ENCODE measurements around the gene SPOCD1.

Gene SPOCD1

GRCh38 chr1:31771891-31772668 is 43.7 kb downstream of the SPOCD1 start:
- DNase-seq (ENCODE audit: low read depth), result no peak

DNA sequence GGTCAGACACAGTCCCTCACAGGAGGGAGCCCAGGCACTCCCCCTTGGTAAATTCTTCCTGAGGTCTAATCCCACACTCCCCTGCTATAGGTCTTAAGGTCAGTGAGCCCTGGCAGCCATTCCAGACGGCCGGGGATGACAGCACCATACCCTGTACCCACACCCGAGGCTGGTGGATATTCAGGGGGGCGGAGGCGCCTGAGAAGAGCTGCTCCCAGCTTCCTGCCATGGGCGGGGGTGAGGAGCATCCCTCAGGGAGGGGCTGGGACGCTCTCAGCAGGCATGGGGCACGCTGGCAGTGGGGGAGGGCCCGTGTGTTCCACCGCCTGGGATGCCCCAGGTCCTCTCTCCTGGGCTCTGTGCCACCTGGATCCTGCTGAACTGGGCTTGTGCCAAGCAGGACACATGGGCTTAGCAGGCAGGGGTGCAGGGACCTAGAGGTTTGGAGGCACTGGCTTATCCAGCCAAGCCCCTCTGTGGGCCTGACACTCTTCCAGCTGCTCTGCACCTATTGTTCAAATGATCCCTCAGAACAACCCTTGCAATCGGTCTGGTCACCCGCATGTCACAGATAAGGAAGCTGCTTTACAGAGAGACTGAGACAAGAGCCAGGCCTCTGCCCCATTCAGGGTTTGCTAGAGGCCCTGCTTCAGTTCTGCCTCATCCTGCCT is 46.0 kb downstream of the SPOCD1 start:
- DNase-seq (ENCODE audit: low read depth), result no peak

DNA sequence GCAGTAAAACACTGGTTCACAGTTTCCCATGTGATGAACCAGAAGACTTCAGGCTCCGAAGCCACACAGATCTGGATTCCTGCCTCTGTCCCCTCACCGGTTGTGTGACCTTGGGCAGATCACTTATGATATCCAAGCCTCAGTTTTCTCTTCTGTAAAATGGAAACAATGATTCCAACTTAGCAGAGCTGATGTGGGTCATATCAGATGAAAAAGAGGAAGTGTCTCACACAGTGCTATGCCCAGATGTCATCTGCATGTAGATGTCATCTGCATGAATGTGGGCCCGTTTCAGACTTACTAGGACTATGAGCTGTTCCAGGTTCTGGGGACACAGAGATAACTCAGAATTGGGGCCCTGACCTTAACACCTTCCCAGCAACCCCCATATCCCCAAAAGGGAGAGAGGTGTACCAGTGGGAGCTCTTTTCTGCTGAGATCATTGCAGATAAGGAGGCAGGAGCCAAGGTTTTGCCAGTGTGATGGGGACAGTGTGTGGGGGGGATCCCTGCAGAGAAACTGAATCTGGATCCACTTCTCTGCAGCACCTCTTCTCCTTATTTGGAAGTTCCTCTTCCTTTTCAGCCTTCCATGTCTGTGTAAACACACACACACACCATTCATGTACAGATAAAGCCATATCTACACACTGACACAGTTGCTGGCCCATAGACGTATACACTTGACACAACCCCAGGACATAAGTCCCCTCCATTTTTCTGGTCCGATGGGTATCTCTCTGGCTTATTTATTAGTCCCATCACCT is 46.7 kb downstream of the SPOCD1 start:
- no peak for DNase-seq (ENCODE audit: low read depth)

DNA sequence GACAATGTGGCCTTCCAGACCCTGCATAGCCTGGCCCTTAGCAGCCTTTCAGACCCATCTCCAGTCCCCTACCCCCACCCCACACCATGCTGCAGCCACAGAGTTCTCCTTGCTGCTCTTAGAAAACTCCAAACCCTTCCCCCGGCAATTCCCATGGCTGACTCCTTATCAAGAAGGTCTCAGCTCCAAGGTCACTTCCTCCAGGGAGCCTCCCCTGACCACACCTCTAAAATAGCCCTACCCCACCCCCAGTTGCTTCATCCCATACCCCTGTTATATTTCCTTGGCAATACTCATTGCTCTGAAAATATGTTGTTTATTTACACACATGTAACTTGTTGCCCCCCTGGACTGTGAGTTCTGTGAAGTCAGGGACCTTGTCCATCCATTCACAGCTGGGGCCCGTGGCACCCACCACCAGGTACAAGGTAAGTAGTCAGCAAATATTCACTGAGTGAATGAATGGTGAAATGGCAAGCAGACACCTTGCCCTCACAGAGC is 47.4 kb downstream of the SPOCD1 start:
- DNase-seq (ENCODE audit: low read depth), result no peak

- DNase-seq (ENCODE audit: low read depth), result no peak
Measured at GRCh38 chr1:31767225-31767624, 48.6 kb downstream of the SPOCD1 start.

- DNase-seq (ENCODE audit: low read depth), result no peak
Measured at GRCh38 chr1:31765516-31765915, 50.3 kb downstream of the SPOCD1 start.

GRCh38 chr1:31765041-31765467 is 50.8 kb downstream of the SPOCD1 start:
- no peak for DNase-seq (ENCODE audit: low read depth)

GRCh38 chr1:31764312-31765040 is 51.3 kb downstream of the SPOCD1 start, which contains the start of gene ADGRB2:
TSS of gene ADGRB2 (minus strand) at chr1:31764340. CDS start at chr1:31757221, 7,119 bp downstream.
- DNase-seq (ENCODE audit: low read depth), result no peak

- no peak for DNase-seq (ENCODE audit: low read depth)
Measured at GRCh38 chr1:31763671-31764311, 52.0 kb downstream of the SPOCD1 start.

- no peak for DNase-seq (ENCODE audit: low read depth)
Measured at GRCh38 chr1:31762726-31763670, 52.8 kb downstream of the SPOCD1 start.

DNA sequence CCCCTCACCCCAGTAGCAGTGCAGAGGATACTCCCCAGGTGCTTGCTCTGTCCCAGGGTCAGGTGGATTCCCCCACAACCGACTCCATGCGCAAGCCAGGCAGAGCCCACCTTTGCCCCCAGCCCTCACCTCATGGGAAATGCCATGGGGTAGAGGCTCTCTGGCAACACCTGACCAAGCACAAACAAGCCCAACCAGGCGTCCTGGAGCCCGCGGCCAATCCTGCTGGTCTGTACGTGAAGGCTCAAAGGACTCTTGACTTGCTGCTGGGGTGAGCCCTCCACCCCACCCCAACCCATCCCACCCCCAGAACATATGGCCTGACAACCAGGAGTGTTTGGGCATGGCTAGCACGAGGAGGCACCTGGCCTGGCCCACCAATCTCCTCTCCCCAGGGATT is 53.5 kb downstream of the SPOCD1 start:
- DNase-seq (ENCODE audit: low read depth), result no peak

- DNase-seq (ENCODE audit: low read depth), result no peak
Measured at GRCh38 chr1:31761883-31762282, 53.9 kb downstream of the SPOCD1 start.

GRCh38 chr1:31760471-31761470 is 55.1 kb downstream of the SPOCD1 start:
- no peak for DNase-seq (ENCODE audit: low read depth)

DNA sequence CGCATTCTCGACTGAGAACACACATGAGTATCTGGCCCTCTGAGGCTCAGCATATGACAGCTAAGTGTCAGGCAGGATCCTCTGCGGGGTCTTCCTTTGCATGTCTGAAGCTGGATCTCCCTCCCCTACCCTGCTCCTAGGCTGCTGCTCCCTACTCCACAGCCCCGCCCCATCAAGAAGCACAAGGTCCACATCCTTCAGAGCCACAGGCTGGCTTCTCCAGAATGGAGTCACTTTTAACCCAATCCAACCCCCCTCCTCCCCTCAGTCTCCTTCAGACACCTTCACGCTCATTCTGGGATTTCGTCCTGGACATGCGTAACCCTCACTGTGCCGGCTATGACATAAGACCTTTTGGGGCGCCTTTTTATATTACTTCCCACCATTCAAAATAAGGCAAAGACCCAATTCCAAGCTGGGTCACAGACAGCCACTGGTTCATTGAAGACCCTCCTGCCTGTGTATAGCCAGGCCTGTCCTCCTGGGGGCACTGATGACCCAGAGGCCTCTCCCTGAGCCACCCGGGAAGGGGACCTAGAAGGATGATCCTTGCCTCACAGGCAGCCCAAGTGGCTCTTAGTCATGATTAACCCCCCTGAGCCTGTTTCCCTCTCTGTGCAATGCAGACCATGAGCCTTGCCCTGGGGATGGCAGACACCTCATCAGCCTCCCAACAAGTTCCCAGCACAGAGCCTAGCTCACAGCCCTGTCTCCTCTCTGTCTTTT is 56.4 kb downstream of the SPOCD1 start:
- DNase-seq (ENCODE audit: low read depth), result no peak

DNA sequence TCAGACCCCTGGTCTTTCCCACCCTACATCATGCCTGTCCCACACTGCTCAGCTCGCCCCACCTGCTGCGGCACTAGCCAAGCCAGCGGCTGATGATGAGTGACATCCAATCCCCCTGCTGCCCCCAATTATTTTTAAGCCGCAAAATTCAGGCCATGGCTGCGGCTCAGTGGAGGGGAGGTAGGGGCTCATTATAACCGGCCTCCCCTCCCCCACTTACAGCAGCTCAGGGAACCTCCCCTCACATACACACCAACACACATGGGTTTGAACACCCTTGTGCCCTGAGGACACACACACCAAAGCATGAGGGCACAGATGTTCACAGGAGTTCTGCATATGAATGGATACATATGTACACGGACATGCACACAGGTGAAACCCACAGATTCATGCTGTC is 57.0 kb downstream of the SPOCD1 start:
- DNase-seq (ENCODE audit: low read depth), result no peak

GRCh38 chr1:31757989-31758388 is 57.8 kb downstream of the SPOCD1 start:
- no peak for DNase-seq (ENCODE audit: low read depth)

DNA sequence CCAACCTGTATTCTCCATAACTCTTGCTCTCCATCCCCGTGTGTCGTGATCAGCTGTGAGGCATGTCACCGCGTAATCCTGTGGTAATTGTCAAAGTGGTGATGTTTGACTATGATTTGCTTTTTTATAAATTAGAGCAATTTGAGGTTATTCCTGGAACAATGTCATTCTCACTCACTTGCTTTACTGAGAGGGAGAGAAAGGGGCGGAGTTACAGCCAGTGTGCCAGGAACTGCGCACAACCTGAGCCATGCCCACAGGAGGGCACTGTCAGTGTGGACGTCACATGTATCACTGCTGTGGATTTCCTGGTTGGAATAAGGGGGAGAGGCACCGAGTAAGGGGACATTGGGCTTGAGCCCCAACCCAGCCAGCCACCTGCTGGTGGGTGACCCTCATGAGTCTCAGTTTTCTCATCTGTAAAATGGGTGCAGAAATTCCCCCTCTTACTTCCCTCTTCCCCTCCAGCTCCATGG is 58.6 kb downstream of the SPOCD1 start:
- DNase-seq (ENCODE audit: low read depth), result no peak

- no peak for DNase-seq (ENCODE audit: low read depth)
Measured at GRCh38 chr1:31756578-31756977, 59.2 kb downstream of the SPOCD1 start.
